IMR-90 (cell line): Measurements from ENCODE around the gene CHMP6.

ENCODE experiments used
- CEBPB ChIP-seq: IDR thresholded peaks from 2 replicates; pipeline ENCODE4 v1.6.1; 2012; ENCODE audit warnings: low read depth, low read length, improper control_type of control experiment
- CHD1 ChIP-seq: IDR thresholded peaks from 2 replicates; pipeline ENCODE4 v1.6.1; 2012; ENCODE audit warnings: low read depth, low read length, improper control_type of control experiment
- POLR2A ChIP-seq: IDR thresholded peaks from 2 replicates; pipeline ENCODE4 v1.6.1; 2012; ENCODE audit warnings: mild to moderate bottlenecking, low read depth, low read length
- RAD21 ChIP-seq: IDR thresholded peaks from 2 replicates; pipeline ENCODE4 v1.6.1; 2012; ENCODE audit warnings: low read length, improper control_type of control experiment
- RCOR1 ChIP-seq: IDR thresholded peaks from 2 replicates; pipeline ENCODE4 v1.6.1; 2012; ENCODE audit warnings: mild to moderate bottlenecking, low read length, improper control_type of control experiment; ENCODE audit not compliant: insufficient replicate concordance
- SMC3 ChIP-seq: fragments of 150-350 bp; IDR thresholded peaks from 2 replicates; pipeline ENCODE4 v1.6.1; 2016; ENCODE audit warnings: low read depth, mild to moderate bottlenecking, antibody characterized with exemption, low read length, moderate library complexity
- TF ChIP-seq, protein P1 (sequence below): conservative IDR thresholded peaks from 2 replicates; pipeline ENCODE4 v1.5.1; 2012; ENCODE audit warnings: mild to moderate bottlenecking, low read depth, low read length, improper control_type of control experiment
- TF ChIP-seq, protein P2 (sequence below): fragments of 150-350 bp; IDR thresholded peaks from 2 replicates; pipeline ENCODE4 v1.6.1; 2017; ENCODE audit warnings: mild to moderate bottlenecking, antibody characterized with exemption, low read length, low read depth

DNA sequence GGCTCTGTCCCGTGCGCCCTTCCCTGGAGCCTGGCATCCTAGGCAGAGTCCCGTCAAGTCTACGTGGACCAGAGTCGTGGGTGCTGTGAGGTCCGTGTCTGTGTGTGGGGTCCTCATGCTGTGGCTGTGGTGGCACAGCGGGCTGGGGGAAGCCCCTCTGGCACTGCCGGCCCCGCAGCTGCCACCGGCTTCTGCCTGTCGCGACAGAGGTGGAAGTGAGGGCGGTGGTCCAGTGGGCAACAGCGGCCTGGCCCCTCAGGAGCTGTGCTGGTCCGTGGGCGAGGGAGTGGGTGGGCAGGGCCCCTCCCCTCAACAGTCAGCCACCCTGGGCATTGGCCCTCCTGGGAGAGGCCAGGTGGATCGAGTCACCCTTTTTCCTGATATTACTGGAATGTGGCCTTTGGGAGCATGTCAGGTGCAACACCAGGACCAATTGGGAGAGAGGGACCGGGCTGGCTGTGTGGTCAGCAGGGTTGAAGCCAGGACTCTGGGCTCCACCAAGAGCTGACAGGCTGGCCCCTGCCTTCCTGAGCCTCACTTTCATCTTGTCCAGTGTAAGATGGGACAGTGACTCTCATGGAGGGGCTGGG is 55.2 kb downstream of the CHMP6 start:
- TF ChIP-seq, protein P1, sequence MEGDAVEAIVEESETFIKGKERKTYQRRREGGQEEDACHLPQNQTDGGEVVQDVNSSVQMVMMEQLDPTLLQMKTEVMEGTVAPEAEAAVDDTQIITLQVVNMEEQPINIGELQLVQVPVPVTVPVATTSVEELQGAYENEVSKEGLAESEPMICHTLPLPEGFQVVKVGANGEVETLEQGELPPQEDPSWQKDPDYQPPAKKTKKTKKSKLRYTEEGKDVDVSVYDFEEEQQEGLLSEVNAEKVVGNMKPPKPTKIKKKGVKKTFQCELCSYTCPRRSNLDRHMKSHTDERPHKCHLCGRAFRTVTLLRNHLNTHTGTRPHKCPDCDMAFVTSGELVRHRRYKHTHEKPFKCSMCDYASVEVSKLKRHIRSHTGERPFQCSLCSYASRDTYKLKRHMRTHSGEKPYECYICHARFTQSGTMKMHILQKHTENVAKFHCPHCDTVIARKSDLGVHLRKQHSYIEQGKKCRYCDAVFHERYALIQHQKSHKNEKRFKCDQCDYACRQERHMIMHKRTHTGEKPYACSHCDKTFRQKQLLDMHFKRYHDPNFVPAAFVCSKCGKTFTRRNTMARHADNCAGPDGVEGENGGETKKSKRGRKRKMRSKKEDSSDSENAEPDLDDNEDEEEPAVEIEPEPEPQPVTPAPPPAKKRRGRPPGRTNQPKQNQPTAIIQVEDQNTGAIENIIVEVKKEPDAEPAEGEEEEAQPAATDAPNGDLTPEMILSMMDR: no peak
- TF ChIP-seq RAD21 (no peak), SMC3 (no peak), POLR2A (no peak), CHD1 (no peak), RCOR1 (no peak), CEBPB (no peak)
- TF ChIP-seq, protein P2, sequence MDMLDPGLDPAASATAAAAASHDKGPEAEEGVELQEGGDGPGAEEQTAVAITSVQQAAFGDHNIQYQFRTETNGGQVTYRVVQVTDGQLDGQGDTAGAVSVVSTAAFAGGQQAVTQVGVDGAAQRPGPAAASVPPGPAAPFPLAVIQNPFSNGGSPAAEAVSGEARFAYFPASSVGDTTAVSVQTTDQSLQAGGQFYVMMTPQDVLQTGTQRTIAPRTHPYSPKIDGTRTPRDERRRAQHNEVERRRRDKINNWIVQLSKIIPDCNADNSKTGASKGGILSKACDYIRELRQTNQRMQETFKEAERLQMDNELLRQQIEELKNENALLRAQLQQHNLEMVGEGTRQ: no peak
